Small intestine (tissue), 7 donors: Measurements from ENCODE around the gene BMF. TPM values are rescaled to one million over a fixed set of nuclear protein-coding genes. Genes with fewer than 3 reads are reported as not detected.

Experiments used
- DNase-seq, 2 donors: peaks; one replicate each; pipeline versions ENCODE4 v3.0.0 to v3.0.0-alpha.2; 2013
- FAIRE-seq: peaks from 2 replicates; lab custom pipeline; 2012; peaks lifted over from hg19 to GRCh38; lab: Jason Lieb, UNC
- H3K27ac ChIP-seq, 3 donors: one replicate each; pipeline ENCODE4 v1.5.1; 2013; ENCODE audit warnings: low read length in 2 of 3, mild to moderate bottlenecking in 2 of 3, control low read depth in 1 of 3, inconsistent platforms in 1 of 3, low read depth in 1 of 3, moderate library complexity in 1 of 3
- H3K27me3 ChIP-seq, 3 donors: one replicate each; pipeline ENCODE4 v1.6.1; 2013; ENCODE audit warnings: low read length in 3 of 3, inconsistent platforms in 1 of 3; ENCODE audit not compliant: control insufficient read depth in 3 of 3, insufficient read depth in 3 of 3
- H3K36me3 ChIP-seq, 3 donors: one replicate each; pipeline ENCODE4 v1.6.1; 2013; ENCODE audit warnings: low read length in 3 of 3, inconsistent platforms in 1 of 3, low read depth in 1 of 3, mild to moderate bottlenecking in 1 of 3, moderate library complexity in 1 of 3; ENCODE audit not compliant: control insufficient read depth in 3 of 3, insufficient read depth in 2 of 3
- H3K4me1 ChIP-seq, 3 donors: one replicate each; pipeline ENCODE4 v1.6.1; 2013; ENCODE audit warnings: low read length in 2 of 3, inconsistent platforms in 1 of 3, low read depth in 1 of 3, mild to moderate bottlenecking in 1 of 3, moderate library complexity in 1 of 3; ENCODE audit not compliant: control insufficient read depth in 3 of 3, insufficient read depth in 2 of 3
- H3K4me3 ChIP-seq, 3 donors: one replicate each; pipeline ENCODE4 v1.5.1; 2013; ENCODE audit warnings: low read length in 3 of 3, control low read depth in 1 of 3, inconsistent platforms in 1 of 3, low read depth in 1 of 3, mild to moderate bottlenecking in 1 of 3, moderate library complexity in 1 of 3
- H3K9me3 ChIP-seq, 2 donors: one replicate each; pipeline ENCODE4 v1.6.1; 2013; ENCODE audit warnings: low read depth in 1 of 2, low read length in 1 of 2; ENCODE audit not compliant: control insufficient read depth in 2 of 2, insufficient read depth in 1 of 2
- WGBS, 3 donors: extraction: QIAGEN DNeasy Blood & Tissue Kit; methylation state at CpG; one replicate each; pipeline ENCODE4 v1.1.7; 2013; 5-methylcytosine and 5-hydroxymethylcytosine counted together
- polyA plus RNA-seq, 4 donors: library from polyadenylated mRNA; stranded (reverse) in 3 of 4; unstranded in 1 of 4; fragments of 200-250 nt in 3 of 4; fragments of 120-200 nt in 1 of 4; gene quantifications; one replicate each; pipeline versions ENCODE4 v1.2.1 to v1.2.3, GENCODE V29; 2013
- donor health status: healthy with polysubstance abuse.
- donor health status: control.
- donor health status: control.
- donor health status: Bipolar disorder and iron deficiency.
- donor health status: healthy.

BMF gene
- polyA plus RNA-seq, 4 donors, result 4.4 to 19.2 (median 14.0) TPM

DNA sequence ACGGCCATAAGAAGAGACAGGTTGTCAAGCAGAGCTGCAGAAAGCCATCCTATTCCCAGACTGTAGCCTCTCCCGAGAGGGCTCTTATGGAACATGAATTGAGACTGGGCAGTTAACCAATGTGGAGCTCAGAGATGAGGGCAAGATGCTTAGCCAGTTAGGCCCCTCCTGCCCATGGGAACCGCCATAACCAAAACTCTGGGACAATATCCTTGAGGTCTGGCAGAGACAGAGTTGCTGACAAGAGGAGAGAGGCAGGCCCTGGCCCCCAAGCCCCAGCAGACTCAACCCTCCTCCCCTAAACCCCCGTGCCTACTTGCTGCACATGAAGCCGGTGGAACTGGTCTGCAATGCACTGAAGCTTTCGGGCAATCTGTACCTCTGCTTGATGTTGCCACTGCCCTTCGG is 4.8 kb downstream of the BMF start:
- DNase-seq (no peak), FAIRE-seq (no peak)
- H3K27me3 ChIP-seq, result no peaks in the 10 kb centered on the region
- no peak overlapping the region for H3K4me3 ChIP-seq
- H3K27ac ChIP-seq, result peak overlapping the region; percentile 8 to 89 (median 30)
- peaks cover 30 to 91% (median 38%) of the 10 kb centered on the region in 3 donors for H3K4me1 ChIP-seq
- no peaks in the 10 kb centered on the region for H3K9me3 ChIP-seq
- H3K36me3 ChIP-seq, result peaks cover 0 to 41% (median 0%) of the 10 kb centered on the region in 3 donors
- WGBS, 3 donors, result 34 to 55% (median 54%) methylated on average over 7 of the region's 7 CpGs

DNA sequence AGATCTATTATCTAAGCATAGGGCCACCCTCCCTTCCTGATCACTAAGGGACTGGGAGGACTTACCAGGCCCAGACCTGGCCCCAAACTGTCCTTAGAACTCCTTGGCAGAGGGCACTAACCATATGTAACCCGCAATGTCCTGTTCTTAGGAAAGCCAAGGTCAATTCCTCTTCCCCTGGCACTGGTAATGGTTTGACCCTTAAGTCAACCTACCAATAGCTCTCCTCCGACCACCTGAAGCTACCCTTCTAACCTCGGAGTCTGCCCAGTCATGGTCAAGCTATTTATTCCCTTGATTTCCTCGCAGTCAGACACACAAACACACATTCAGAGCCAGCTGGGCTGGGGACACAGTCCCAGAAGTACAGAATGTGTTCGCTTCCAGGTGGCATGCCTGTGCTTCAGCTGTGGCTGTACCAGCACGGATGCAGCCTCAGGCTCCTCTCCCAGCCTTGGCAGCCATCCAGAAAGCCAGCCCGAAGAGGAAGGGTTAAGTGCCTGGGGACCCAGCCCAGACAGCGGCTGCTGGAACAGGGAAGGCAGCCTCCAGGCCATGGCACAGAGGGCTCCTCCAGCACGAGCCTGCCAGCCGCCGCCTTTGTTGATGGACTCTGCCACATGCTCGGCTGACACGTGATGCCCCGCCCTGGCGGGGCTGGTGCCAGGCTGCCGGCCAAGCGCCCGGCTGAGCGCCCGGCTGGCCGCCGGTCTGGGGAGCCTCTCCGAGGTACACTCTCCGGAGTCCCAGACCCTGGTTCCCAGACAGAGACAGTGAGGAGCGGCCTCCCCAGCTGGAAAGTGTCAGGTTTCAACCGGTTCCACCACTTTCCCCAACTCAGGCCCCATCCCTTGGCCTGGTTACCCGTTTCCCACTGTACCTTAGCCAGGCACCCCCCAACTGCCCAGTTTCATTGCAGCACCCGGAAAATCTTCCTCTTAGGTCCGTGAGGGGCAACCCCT is 5.5 kb downstream of the BMF start:
- Histone ChIP-seq H3K36me3 (peaks cover 0 to 43% (median 0%) of the 10 kb centered on the region in 3 donors), H3K4me3 (no peak overlapping the region), H3K4me1 (peaks cover 34 to 95% (median 41%) of the 10 kb centered on the region in 3 donors), H3K27me3 (no peaks in the 10 kb centered on the region), H3K9me3 (no peaks in the 10 kb centered on the region), H3K27ac (peak overlapping the region; percentile 30 to 89 (median 72))
- FAIRE-seq (no peak), DNase-seq (peak; percentile 92 to 93)
- WGBS, 3 donors, result 7 to 33% (median 24%) methylated on average over 29 of the region's 29 CpGs

DNA sequence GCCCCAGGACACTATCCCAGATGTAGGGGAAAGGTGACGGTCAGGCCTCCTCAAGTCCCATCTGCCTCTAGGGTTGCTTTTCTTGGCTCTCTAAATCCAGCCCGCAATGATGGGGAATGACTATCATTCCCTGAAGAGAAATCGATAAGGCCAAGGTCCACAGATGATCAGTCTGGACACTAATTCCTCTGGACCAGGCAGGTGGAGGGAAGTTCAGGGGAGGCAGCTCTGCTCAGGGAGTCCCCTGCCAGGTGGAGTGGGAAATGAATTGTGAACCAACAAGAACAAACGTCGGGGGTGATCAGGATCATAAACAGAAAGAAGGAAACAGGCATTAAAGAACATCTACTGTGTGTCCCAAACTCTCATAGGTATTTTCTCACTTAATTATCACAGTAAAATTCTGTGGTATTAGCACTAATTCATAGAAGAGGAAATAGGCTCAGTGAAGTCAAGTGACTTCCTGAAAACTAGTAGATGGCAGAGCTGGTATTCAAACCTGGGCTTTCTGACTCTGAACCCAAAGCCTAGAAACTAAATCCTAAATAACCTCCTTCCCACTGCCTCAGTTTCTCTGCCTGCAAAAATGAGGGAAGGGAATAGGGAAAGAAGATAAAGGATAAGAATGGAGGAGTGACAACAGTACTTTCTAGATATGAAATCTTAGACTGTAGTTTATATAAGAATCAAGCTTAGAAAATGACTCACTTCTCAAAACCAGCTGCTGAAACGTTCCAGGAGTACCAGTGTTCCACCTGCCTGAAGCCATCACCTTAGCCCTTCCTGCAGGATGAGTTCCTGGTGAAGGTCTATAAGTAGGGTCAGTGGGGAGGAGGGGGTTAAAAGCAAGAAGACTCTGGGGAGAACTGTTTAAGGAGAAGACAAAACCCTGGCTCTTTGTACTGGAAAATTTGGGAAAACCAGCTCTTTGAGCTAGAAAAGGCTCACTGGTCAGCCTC is 7.5 kb downstream of the BMF start:
- peak in 1 of 2 donors; percentile 68 for DNase-seq
- peaks cover 0 to 53% (median 0%) of the 10 kb centered on the region in 3 donors for H3K36me3 ChIP-seq
- H3K27me3 ChIP-seq, result no peaks in the 10 kb centered on the region
- H3K9me3 ChIP-seq, result no peaks in the 10 kb centered on the region
- 14 to 52% (median 25%) methylated on average over 6 of the region's 6 CpGs for WGBS, 3 donors
- H3K4me3 ChIP-seq, result no peak overlapping the region
- no peak for FAIRE-seq
- H3K27ac ChIP-seq, result peak overlapping the region; percentile 5 to 63 (median 45)
- peaks cover 34 to 96% (median 41%) of the 10 kb centered on the region in 3 donors for H3K4me1 ChIP-seq

DNA sequence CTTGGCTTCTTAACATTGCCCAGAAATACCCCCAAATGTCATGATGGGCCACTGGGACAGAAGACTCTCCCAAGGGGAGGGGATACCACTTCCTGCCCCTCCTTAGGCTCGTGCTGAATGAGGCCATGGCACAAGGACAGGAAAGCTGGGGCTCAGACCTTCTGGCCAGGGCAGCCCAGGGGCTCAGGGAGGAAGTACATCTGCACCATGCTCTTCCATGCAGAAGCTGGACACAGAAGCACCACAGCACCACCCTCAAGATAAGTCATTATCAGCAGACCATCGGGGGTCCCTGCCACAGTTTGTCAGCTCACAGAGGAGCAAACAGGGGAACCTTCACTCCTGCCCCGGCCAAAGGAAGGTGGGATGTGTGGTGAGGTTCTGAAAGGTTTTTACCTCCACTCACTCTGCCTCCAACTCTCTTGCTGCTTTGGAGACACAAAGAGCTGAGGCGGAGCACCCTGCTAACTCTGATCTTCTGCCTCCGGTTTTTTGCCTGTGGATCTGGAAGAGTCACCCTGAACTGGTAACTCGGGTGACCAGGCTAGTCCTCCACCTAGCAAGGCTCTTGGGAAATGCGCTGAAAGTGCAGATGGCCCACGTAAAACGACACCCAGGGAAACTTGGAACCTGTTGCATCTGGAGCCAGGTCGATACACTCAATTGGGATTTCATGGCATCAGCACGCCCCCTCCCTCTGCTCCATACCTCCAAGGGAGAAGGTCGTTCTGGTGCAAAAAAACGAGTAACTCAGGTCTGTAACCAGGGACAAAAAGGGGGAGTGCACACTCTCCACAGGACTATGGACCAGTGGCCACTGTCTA is 8.3 kb downstream of the BMF start:
- DNase-seq, result no peak
- 61 to 76% (median 67%) methylated on average over 13 of the region's 13 CpGs for WGBS, 3 donors
- FAIRE-seq, result no peak
- Histone ChIP-seq H3K27ac (peak overlapping the region; percentile 5 to 45 (median 20)), H3K4me3 (no peak overlapping the region), H3K27me3 (no peaks in the 10 kb centered on the region), H3K9me3 (no peaks in the 10 kb centered on the region), H3K36me3 (peaks cover 0 to 50% (median 0%) of the 10 kb centered on the region in 3 donors), H3K4me1 (peaks cover 31 to 96% (median 35%) of the 10 kb centered on the region in 3 donors)

DNA sequence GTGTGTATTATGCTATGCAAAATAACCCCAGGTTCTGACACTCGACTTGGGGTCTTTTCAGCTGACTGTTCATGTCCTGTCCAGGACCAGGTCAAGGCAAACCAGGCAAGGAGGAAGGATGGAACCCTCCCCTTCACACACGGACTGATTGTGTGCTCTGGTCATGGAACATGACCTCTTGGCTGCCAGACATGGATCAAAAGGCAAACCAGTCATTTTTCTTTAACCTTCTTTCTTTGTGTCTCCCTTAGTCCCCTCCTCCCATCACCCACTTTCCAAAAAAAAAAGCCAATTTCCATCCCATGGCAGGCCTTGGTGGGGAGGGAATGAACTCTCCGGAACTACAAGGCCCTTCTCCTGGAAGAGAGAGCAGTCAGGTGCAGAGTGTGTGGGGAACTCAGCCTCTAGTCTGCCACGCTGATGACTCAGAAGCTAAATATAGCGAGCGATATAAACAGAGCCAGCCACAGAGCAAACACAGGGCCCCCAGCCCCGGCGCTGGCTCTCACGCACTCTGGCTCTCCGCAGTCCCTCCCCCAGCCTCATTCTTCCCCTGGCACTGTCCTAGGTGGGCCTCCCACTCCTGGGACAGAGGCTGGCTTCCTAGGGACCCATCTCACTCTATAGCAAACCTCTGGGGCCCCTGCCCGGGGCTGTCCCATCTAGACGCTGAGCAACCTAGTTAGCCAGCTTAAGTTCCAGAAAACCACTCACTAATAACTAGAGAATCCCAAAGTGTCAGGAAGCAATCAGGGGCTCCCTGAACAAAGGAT is 10.0 kb downstream of the BMF start:
- peak overlapping the region; percentile 70 to 96 (median 78) for H3K27ac ChIP-seq
- 4 to 8% (median 5%) methylated on average over 12 of the region's 12 CpGs for WGBS, 3 donors
- no peak overlapping the region for H3K4me3 ChIP-seq
- DNase-seq, result peak; percentile 85 to 96
- peaks cover 0 to 49% (median 0%) of the 10 kb centered on the region in 3 donors for H3K36me3 ChIP-seq
- H3K4me1 ChIP-seq, result peaks cover 23 to 91% (median 31%) of the 10 kb centered on the region in 3 donors
- H3K9me3 ChIP-seq, result no peaks in the 10 kb centered on the region
- no peak for FAIRE-seq
- no peaks in the 10 kb centered on the region for H3K27me3 ChIP-seq

DNA sequence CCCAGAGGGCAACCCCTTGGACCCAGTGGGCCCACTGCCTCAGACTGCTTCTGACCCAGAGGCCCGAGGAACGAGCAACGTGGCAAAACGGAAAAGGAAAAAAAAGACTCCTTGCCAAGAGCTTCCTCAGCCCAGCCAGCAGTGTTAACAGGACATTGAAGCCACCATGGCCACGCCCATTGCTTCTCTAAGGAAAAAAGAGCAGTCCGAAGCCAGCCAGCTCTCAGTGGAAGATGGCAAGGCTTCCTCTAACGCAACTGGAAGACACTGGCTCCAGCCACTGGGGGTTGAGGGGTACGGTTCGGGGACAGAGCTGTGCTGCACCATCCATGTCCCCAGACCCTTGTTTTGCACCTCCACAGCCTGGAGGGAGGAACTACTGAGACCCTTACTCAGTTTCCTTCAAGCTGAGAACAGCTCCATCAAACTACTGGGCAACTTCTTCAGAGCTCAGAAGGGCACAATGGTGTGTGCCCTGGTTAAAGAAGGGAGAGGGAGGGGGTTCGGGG is 10.7 kb downstream of the BMF start:
- H3K27me3 ChIP-seq, result no peaks in the 10 kb centered on the region
- peaks cover 27 to 92% (median 31%) of the 10 kb centered on the region in 3 donors for H3K4me1 ChIP-seq
- no peaks in the 10 kb centered on the region for H3K9me3 ChIP-seq
- no peak overlapping the region for H3K4me3 ChIP-seq
- WGBS, 3 donors, result 27 to 32% (median 28%) methylated on average over 10 of the region's 10 CpGs
- FAIRE-seq (no peak), DNase-seq (peak in 1 of 2 donors; percentile 58)
- peaks cover 0 to 55% (median 0%) of the 10 kb centered on the region in 3 donors for H3K36me3 ChIP-seq
- peak overlapping the region; percentile 70 to 96 (median 78) for H3K27ac ChIP-seq
